ENCODE measurements around the gene BCL11B. TPM values are rescaled to one million over a fixed set of nuclear protein-coding genes. Genes with fewer than 3 reads are reported as not detected.

BCL11B gene
- total and polyA plus RNA-seq, 2 experiments from 2014 or later = 0.04 to 2.8 TPM

DNA sequence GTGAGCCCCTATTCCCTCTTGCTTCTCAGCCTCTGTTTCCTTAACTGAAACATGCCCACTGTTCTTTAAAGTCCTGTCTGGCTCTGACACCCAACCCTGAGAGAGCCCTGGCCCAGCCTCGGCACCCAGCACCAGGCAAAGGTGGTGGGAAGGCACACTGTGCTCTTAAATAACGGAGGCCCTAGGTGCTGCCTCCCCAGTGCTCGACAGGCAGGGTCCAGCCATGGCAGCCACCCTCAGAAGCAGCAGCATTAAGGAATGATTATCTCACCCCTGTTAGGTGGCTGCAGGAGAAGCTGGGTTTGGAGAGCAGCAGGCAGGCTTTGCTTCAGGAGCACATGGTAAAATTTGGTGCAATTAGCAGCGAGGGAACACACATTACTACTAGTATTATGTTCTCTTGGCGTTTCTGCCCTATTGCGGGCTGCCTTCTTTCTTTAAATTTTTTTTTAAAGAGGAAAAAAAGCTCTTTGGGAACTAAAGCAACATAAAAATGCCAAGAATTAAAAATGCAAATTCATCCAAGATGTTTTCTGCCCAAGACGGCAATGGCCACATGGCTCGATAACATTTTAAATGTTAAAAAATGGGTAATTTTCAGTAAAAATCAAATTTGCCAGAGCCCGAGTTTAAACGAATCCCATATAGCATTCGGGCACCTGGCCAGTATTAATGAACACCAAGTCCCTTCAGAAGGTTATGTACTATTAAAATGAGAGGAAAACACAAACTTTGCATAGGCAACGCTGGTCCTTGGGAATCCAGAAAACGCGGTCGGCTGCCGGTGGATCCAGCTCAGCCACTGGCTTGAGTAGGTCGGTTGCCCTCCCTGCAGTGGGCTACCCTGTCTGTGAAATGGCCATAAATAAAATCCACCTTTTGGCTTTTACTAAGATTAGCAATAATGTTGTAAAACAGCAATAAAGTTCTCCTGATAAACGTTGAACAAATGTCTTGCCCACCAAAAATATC, 152.2 kb downstream of the BCL11B start:
- H3K4me3 ChIP-seq = no peak overlapping the region
- no peaks in the 10 kb centered on the region for H3K36me3 ChIP-seq
- no peak overlapping the region for H3K27ac ChIP-seq
- no peaks in the 10 kb centered on the region for H3K4me1 ChIP-seq (ENCODE audit: low read depth)
- H3K9me3 ChIP-seq (ENCODE audit: low read depth) = no peaks in the 10 kb centered on the region
- peaks cover 30% of the 10 kb centered on the region for H3K27me3 ChIP-seq
- TF ChIP-seq, protein P1, sequence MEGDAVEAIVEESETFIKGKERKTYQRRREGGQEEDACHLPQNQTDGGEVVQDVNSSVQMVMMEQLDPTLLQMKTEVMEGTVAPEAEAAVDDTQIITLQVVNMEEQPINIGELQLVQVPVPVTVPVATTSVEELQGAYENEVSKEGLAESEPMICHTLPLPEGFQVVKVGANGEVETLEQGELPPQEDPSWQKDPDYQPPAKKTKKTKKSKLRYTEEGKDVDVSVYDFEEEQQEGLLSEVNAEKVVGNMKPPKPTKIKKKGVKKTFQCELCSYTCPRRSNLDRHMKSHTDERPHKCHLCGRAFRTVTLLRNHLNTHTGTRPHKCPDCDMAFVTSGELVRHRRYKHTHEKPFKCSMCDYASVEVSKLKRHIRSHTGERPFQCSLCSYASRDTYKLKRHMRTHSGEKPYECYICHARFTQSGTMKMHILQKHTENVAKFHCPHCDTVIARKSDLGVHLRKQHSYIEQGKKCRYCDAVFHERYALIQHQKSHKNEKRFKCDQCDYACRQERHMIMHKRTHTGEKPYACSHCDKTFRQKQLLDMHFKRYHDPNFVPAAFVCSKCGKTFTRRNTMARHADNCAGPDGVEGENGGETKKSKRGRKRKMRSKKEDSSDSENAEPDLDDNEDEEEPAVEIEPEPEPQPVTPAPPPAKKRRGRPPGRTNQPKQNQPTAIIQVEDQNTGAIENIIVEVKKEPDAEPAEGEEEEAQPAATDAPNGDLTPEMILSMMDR (IDR thresholded peaks at IDR 0.05; ENCODE audit: low read depth, low read length) = no peak
- no peak for DNase-seq (ENCODE audit: low read depth in 1 of 2, low spot score in 1 of 2)

Other genes starting within 250 kb of the BCL11B start
- gene SETD3, start 208.7 kb upstream of the BCL11B start, total RNA-seq = 59.4 and 67.5 TPM in 2 replicates
- gene SETD3, start 208.7 kb upstream of the BCL11B start, polyA plus RNA-seq = 60.1 and 71.4 TPM in 2 replicates
- 14.2 and 17.3 TPM in 2 replicates for gene CCNK, start 209.2 kb upstream of the BCL11B start, total RNA-seq
- 13.3 and 13.7 TPM in 2 replicates for gene CCNK, start 209.2 kb upstream of the BCL11B start, polyA plus RNA-seq